GM19193 (cell line): ENCODE results near the gene ZNF226.

Experiments used
- POLR2A ChIP-seq: IDR thresholded peaks from 4 replicates; pipeline ENCODE4 v1.6.1; 2011; ENCODE audit not compliant: insufficient read depth, insufficient read length; ENCODE audit errors: extremely low read depth

ZNF226 gene

GRCh38 chr19:44202974-44203373 is 38.1 kb downstream of the ZNF226 start:
- TF ChIP-seq POLR2A: no peak

DNA sequence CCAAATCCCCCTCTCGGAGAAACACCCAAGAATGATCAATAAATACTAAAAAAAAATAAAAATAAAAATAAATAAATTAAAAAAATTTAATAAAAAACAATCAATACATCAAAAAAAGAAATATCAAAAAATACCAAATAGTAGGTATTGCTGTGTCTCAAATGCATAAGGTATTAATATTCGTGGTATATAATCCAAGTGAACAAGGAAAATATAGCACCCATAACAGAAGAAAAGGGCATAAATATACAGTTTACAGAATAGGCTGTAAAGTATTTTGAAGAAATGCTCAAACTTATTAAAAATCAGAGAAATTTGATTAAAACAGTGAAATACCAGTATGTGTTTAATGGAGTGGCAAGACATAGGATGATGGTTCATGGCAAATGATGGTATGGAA is 39.9 kb downstream of the ZNF226 start:
- TF ChIP-seq POLR2A: no peak

DNA sequence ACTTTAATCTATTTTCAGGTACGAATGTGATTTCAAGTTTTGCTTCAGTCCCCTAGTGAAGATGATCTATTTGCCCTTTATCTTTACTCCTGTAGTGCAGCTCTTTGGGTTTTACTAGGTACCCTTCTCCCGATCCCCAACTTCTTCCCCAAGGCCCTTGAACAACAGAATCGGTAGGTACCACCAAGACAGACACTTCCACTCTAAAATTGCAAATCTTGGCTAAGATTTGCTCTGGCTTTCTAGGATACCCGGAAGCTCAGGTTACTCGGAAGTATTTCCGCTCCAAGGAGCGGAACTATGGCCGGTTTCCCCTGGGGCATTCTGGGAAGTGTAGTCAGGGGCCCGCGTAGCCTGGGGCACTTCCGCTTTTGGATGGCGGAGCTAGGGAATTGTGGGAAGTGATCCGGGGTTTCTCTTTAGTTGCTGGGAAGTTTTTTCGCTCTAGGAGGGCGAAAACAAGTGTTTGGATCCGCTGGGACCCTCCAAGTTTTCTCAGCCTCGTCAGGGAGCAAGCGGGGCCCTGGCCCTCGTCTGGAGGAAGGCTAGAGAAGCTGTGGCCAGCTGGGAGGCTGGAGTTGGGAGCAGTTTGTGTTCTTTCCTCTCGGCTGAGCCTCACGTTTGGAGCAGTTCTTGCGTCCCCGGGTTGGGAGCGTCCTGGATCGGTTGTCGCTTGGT is 42.4 kb downstream of the ZNF226 start:
- TF ChIP-seq POLR2A: peak; percentile 70

DNA sequence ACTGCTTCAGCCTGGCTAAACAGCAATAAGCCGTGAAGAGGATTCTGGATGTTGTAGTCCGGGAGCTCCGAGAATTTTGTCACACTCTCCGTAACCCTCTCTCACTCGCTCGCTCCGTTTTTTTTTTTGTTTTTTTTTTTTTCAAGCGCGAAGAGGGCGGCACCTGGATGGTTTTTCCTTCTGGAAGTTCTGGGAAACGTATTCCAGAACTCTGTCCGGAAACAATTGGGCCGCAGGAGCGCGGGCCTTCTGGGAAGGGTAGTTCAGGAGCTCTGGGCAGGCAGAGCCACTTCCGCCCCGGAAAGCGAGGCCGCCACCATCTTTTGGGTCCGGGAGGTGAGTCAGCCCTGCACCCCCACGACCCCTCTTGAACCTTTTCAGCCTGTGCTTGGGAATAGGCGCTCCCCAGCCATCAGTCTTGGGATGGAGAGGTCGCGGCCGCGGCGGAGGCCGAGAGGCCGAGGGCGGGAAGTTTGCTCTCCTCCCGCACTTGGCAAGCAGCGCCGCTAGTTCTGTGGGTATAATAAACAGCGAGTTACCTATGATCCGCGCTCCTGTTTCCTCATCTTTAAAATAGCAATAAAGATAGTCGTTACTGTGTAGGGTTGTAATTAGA is 47.5 kb downstream of the ZNF226 start, which contains the start of gene ZNF227:
TSS of gene ZNF227 (plus strand) at position 283 of the 616 bp plus-strand sequence. CDS start 5,261 bp downstream, outside the sequence.
- peak; percentile 82 for TF ChIP-seq POLR2A

GRCh38 chr19:44212866-44213346 is 48.0 kb downstream of the ZNF226 start:
- no peak for TF ChIP-seq POLR2A
